Liver (tissue), 9 donors: ENCODE results near the gene NOS1. TPM values are rescaled to one million over a fixed set of nuclear protein-coding genes. Genes with fewer than 3 reads are reported as not detected.

Experiments
- DNase-seq: peaks from one replicate; pipeline ENCODE4 v3.0.0-alpha.2; 2017; ENCODE audit warnings: low spot score
- H3K27ac ChIP-seq, 2 donors: one replicate each; pipeline ENCODE4 v1.7.0; 2013; ENCODE audit warnings: inconsistent platforms in 2 of 2, low read length in 2 of 2, control low read depth in 1 of 2, low read depth in 1 of 2, mild to moderate bottlenecking in 1 of 2
- H3K27me3 ChIP-seq, 4 donors: one replicate each; pipeline versions ENCODE4 v1.6.1 to v1.7.0; 2013; ENCODE audit warnings: low read length in 3 of 4, inconsistent platforms in 1 of 4, mild to moderate bottlenecking in 1 of 4, moderate library complexity in 1 of 4; ENCODE audit not compliant: control insufficient read depth in 4 of 4, insufficient read depth in 4 of 4
- H3K36me3 ChIP-seq, 4 donors: one replicate each; pipeline versions ENCODE4 v1.6.1 to v1.7.0; 2013; ENCODE audit warnings: low read length in 3 of 4, mild to moderate bottlenecking in 3 of 4, low read depth in 1 of 4, moderate library complexity in 1 of 4; ENCODE audit not compliant: control insufficient read depth in 4 of 4, insufficient read depth in 3 of 4
- H3K4me1 ChIP-seq, 4 donors: one replicate each; pipeline versions ENCODE4 v1.6.1 to v1.7.0; 2013; ENCODE audit warnings: low read length in 3 of 4, mild to moderate bottlenecking in 3 of 4, moderate library complexity in 1 of 4; ENCODE audit not compliant: control insufficient read depth in 4 of 4, insufficient read depth in 4 of 4
- H3K4me3 ChIP-seq, 3 donors: one replicate each; pipeline versions ENCODE4 v1.6.1 to v1.7.0; 2013; ENCODE audit warnings: low read length in 3 of 3, control low read depth in 1 of 3, low read depth in 1 of 3, mild to moderate bottlenecking in 1 of 3
- H3K9ac ChIP-seq, 2 donors: one replicate each; pipeline ENCODE4 v1.7.0; 2013; ENCODE audit warnings: low read length in 2 of 2, mild to moderate bottlenecking in 2 of 2, moderate library complexity in 2 of 2, control low read depth in 1 of 2, low read depth in 1 of 2
- H3K9me3 ChIP-seq, 4 donors: one replicate each; pipeline versions ENCODE4 v1.6.1 to v1.7.0; 2013; ENCODE audit warnings: low read length in 3 of 4; ENCODE audit not compliant: control insufficient read depth in 4 of 4
- EGR1 ChIP-seq, 2 donors: IDR thresholded peaks; 2 replicates each; pipeline ENCODE4 v1.6.1; 2016 to 2018; ENCODE audit warnings: antibody characterized with exemption in 2 of 2, low read depth in 2 of 2
- FOXA1 ChIP-seq: IDR thresholded peaks from 2 replicates; pipeline ENCODE4 v1.6.1; 2016; ENCODE audit warnings: antibody characterized with exemption
- FOXA2 ChIP-seq: IDR thresholded peaks from 2 replicates; pipeline ENCODE4 v1.6.1; 2016; ENCODE audit warnings: antibody characterized with exemption
- GABPA ChIP-seq, 2 donors: IDR thresholded peaks in 1 of 2; conservative IDR thresholded peaks in 1 of 2; 2 replicates each; pipeline ENCODE4 v1.6.1; 2016; ENCODE audit warnings: antibody characterized with exemption in 2 of 2, mild to moderate bottlenecking in 1 of 2, moderate library complexity in 1 of 2
- HNF4A ChIP-seq, 2 donors: conservative IDR thresholded peaks; 2 replicates each; pipeline ENCODE4 v1.6.1; 2016; ENCODE audit warnings: antibody characterized with exemption in 2 of 2, mild to moderate bottlenecking in 2 of 2
- HNF4G ChIP-seq: IDR thresholded peaks from 2 replicates; pipeline ENCODE4 v1.6.1; 2016; ENCODE audit warnings: antibody characterized with exemption
- JUND ChIP-seq, 2 donors: IDR thresholded peaks; 2 replicates each; pipeline ENCODE4 v1.6.1; 2016; ENCODE audit warnings: antibody characterized with exemption in 2 of 2
- NR2F2 ChIP-seq: IDR thresholded peaks from 2 replicates; pipeline ENCODE4 v1.6.1; 2016; ENCODE audit warnings: antibody characterized with exemption
- RAD21 ChIP-seq, 2 donors: IDR thresholded peaks; 2 replicates each; pipeline ENCODE4 v1.6.1; 2016; ENCODE audit warnings: antibody characterized with exemption in 2 of 2, mild to moderate bottlenecking in 2 of 2
- RXRA ChIP-seq, 2 donors: IDR thresholded peaks; 2 replicates each; pipeline ENCODE4 v1.6.1; 2017 to 2018; ENCODE audit warnings: antibody characterized with exemption in 2 of 2, mild to moderate bottlenecking in 1 of 2
- SP1 ChIP-seq: IDR thresholded peaks from 2 replicates; pipeline ENCODE4 v1.6.1; 2018; ENCODE audit warnings: antibody characterized with exemption, mild to moderate bottlenecking
- WGBS: extraction: QIAGEN DNeasy Blood & Tissue Kit; methylation state at CpG from one replicate; pipeline ENCODE4 v1.1.7; 2013; 5-methylcytosine and 5-hydroxymethylcytosine counted together
- polyA plus RNA-seq, 2 donors: library from polyadenylated mRNA; stranded (reverse) in 1 of 2; unstranded in 1 of 2; fragments of 200-250 nt in 1 of 2; fragments of >200 nt in 1 of 2; fragmentation: Nextera tagmentation in 1 of 2; extraction: Ambion mirVana in 1 of 2; gene quantifications; one replicate each; pipeline versions ENCODE4 v1.2.1 to v1.2.3, GENCODE V29; 2013 to 2015
- total RNA-seq, 2 donors: library from RNA; depleted of rRNA; stranded (reverse); fragments of >200 nt; gene quantifications; one replicate each; pipeline ENCODE4 v1.2.3, GENCODE V29; 2014
- TF ChIP-seq, protein P1 (sequence below): IDR thresholded peaks from 2 replicates; pipeline ENCODE4 v1.6.1; 2016; ENCODE audit warnings: antibody characterized with exemption
- TF ChIP-seq, protein P2 (sequence below): IDR thresholded peaks from 2 replicates; pipeline ENCODE4 v1.6.1; 2016; ENCODE audit warnings: antibody characterized with exemption
- TF ChIP-seq, protein P3 (sequence below): IDR thresholded peaks from 2 replicates; pipeline ENCODE4 v1.6.1; 2016; ENCODE audit warnings: antibody characterized with exemption
- TF ChIP-seq, protein P4 (sequence below): fragments of 150-350 bp; IDR thresholded peaks from 2 replicates; pipeline ENCODE4 v1.5.1; 2017; ENCODE audit warnings: improper control_type of control experiment, low read depth, low read length; ENCODE audit not compliant: missing input control
- TF ChIP-seq, protein P5 (sequence below): IDR thresholded peaks from 2 replicates; pipeline ENCODE4 v1.6.1; 2016; ENCODE audit warnings: antibody characterized with exemption, mild to moderate bottlenecking
- donor health status: healthy.
- donor health status: healthy.
- donor health status: healthy.
- donor health status: healthy.
- donor health status: healthy.

Gene NOS1
- total and polyA plus RNA-seq, 4 donors, result under 0.01 to 0.08 (median 0.01) TPM; not detected in 1

DNA sequence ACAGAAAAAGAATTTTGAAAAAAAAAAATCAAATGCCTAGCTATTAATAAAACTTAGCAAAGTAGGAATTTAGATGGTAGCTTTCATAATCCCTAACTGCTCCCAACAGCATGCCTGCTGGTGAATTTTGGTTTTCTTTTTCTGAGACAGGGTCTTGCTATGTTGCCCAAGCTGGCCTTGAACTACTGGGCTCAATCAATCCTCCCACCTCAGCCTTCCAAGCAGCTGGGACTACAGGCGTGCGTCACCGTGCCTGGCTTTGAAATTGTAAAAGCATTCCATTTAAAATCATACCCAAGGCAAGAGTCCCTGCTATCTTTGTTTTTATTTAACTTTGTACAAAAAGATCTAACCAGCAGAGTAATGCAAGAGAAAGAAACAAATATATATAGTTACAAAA, 191.9 kb downstream of the NOS1 start:
- TF ChIP-seq JUND (IDR thresholded peaks at IDR 0.05), result no peak
- TF ChIP-seq HNF4A (conservative IDR thresholded peaks at IDR 0.05), result no peak
- no peak for TF ChIP-seq HNF4G
- TF ChIP-seq, protein P1, sequence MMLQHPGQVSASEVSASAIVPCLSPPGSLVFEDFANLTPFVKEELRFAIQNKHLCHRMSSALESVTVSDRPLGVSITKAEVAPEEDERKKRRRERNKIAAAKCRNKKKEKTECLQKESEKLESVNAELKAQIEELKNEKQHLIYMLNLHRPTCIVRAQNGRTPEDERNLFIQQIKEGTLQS, result no peak
- TF ChIP-seq SP1, result no peak
- TF ChIP-seq, protein P2, sequence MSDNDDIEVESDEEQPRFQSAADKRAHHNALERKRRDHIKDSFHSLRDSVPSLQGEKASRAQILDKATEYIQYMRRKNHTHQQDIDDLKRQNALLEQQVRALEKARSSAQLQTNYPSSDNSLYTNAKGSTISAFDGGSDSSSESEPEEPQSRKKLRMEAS, result no peak
- TF ChIP-seq GABPA (IDR thresholded peaks at IDR 0.05 in 1 of 2, conservative IDR thresholded peaks at IDR 0.05 in 1 of 2), result no peak
- TF ChIP-seq FOXA1, result no peak
- TF ChIP-seq RXRA (IDR thresholded peaks at IDR 0.05), result no peak
- TF ChIP-seq, protein P3, sequence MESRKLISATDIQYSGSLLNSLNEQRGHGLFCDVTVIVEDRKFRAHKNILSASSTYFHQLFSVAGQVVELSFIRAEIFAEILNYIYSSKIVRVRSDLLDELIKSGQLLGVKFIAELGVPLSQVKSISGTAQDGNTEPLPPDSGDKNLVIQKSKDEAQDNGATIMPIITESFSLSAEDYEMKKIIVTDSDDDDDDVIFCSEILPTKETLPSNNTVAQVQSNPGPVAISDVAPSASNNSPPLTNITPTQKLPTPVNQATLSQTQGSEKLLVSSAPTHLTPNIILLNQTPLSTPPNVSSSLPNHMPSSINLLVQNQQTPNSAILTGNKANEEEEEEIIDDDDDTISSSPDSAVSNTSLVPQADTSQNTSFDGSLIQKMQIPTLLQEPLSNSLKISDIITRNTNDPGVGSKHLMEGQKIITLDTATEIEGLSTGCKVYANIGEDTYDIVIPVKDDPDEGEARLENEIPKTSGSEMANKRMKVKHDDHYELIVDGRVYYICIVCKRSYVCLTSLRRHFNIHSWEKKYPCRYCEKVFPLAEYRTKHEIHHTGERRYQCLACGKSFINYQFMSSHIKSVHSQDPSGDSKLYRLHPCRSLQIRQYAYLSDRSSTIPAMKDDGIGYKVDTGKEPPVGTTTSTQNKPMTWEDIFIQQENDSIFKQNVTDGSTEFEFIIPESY, result no peak
- TF ChIP-seq FOXA2, result no peak
- TF ChIP-seq, protein P4, sequence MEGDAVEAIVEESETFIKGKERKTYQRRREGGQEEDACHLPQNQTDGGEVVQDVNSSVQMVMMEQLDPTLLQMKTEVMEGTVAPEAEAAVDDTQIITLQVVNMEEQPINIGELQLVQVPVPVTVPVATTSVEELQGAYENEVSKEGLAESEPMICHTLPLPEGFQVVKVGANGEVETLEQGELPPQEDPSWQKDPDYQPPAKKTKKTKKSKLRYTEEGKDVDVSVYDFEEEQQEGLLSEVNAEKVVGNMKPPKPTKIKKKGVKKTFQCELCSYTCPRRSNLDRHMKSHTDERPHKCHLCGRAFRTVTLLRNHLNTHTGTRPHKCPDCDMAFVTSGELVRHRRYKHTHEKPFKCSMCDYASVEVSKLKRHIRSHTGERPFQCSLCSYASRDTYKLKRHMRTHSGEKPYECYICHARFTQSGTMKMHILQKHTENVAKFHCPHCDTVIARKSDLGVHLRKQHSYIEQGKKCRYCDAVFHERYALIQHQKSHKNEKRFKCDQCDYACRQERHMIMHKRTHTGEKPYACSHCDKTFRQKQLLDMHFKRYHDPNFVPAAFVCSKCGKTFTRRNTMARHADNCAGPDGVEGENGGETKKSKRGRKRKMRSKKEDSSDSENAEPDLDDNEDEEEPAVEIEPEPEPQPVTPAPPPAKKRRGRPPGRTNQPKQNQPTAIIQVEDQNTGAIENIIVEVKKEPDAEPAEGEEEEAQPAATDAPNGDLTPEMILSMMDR, result no peak
- Histone ChIP-seq H3K4me1 (peaks cover 0 to 20% (median 8%) of the 10 kb centered on the region in 4 donors), H3K4me3 (no peak overlapping the region), H3K27me3 (no peaks in the 10 kb centered on the region), H3K9me3 (no peaks in the 10 kb centered on the region), H3K9ac (no peak overlapping the region), H3K27ac (no peak overlapping the region), H3K36me3 (peaks cover 15 to 69% (median 64%) of the 10 kb centered on the region in 4 donors)
- no peak for DNase-seq
- 76% methylated on average over 3 of the region's 3 CpGs for WGBS

DNA sequence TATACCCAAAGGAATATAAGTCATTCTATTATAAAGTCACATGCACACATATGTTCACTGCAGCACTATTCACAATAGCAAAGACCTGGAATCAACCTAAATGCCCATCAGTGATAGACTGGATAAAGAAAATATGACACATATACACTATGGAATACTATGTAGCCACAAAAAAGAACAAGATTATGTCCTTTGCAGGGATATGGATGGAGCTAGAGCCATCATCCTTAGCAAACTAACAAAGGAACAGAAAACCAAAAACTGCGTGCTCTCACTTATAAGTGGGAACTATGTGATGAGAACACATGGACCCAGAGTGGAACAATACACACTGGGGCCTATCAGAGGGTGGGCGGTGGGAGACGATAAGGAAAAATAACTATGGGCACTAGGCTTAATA, 192.4 kb downstream of the NOS1 start:
- TF ChIP-seq EGR1 (IDR thresholded peaks at IDR 0.05; ENCODE audit: low read depth in 2 of 2) (no peak), NR2F2 (no peak), RAD21 (IDR thresholded peaks at IDR 0.05) (no peak), JUND (IDR thresholded peaks at IDR 0.05) (no peak), HNF4A (conservative IDR thresholded peaks at IDR 0.05) (no peak), RXRA (IDR thresholded peaks at IDR 0.05) (no peak)
- TF ChIP-seq, protein P1, result no peak
- TF ChIP-seq, protein P2, result no peak
- TF ChIP-seq, protein P5, sequence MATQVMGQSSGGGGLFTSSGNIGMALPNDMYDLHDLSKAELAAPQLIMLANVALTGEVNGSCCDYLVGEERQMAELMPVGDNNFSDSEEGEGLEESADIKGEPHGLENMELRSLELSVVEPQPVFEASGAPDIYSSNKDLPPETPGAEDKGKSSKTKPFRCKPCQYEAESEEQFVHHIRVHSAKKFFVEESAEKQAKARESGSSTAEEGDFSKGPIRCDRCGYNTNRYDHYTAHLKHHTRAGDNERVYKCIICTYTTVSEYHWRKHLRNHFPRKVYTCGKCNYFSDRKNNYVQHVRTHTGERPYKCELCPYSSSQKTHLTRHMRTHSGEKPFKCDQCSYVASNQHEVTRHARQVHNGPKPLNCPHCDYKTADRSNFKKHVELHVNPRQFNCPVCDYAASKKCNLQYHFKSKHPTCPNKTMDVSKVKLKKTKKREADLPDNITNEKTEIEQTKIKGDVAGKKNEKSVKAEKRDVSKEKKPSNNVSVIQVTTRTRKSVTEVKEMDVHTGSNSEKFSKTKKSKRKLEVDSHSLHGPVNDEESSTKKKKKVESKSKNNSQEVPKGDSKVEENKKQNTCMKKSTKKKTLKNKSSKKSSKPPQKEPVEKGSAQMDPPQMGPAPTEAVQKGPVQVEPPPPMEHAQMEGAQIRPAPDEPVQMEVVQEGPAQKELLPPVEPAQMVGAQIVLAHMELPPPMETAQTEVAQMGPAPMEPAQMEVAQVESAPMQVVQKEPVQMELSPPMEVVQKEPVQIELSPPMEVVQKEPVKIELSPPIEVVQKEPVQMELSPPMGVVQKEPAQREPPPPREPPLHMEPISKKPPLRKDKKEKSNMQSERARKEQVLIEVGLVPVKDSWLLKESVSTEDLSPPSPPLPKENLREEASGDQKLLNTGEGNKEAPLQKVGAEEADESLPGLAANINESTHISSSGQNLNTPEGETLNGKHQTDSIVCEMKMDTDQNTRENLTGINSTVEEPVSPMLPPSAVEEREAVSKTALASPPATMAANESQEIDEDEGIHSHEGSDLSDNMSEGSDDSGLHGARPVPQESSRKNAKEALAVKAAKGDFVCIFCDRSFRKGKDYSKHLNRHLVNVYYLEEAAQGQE, result no peak
- Histone ChIP-seq H3K9ac (no peak overlapping the region), H3K4me3 (no peak overlapping the region), H3K27ac (no peak overlapping the region), H3K27me3 (no peaks in the 10 kb centered on the region), H3K9me3 (no peaks in the 10 kb centered on the region), H3K4me1 (peaks cover 0 to 20% (median 8%) of the 10 kb centered on the region in 4 donors), H3K36me3 (peaks cover 10 to 68% (median 61%) of the 10 kb centered on the region in 4 donors)
- no peak for DNase-seq
- 98% methylated on average over 3 of the region's 3 CpGs for WGBS
